Measurements from ENCODE around the gene TXLNB.
"Not testable (repeated sequence)": the region's sequence is repeated elsewhere in the genome, so short reads cannot be mapped to it uniquely, and the experiment has no call there.

TXLNB gene

GRCh38 chr6:139308936-139309603 is 17.3 kb upstream of the TXLNB start:
- DNase-seq: no peak

- DNase-seq: no peak
Measured at GRCh38 chr6:139308286-139308916, 16.6 kb upstream of the TXLNB start.

GRCh38 chr6:139306291-139306981 is 14.6 kb upstream of the TXLNB start:
- DNase-seq: no peak

- no peak for DNase-seq
Measured at GRCh38 chr6:139303185-139303584, 11.4 kb upstream of the TXLNB start.

GRCh38 chr6:139297921-139298320 is 6.1 kb upstream of the TXLNB start:
- no peak for DNase-seq

- no peak for DNase-seq
Measured at GRCh38 chr6:139296927-139297326, 5.1 kb upstream of the TXLNB start.

GRCh38 chr6:139295901-139296300 is 4.1 kb upstream of the TXLNB start:
- DNase-seq: no peak

GRCh38 chr6:139294090-139294489 is 2.3 kb upstream of the TXLNB start:
- DNase-seq: no peak

GRCh38 chr6:139293230-139293629 is 1.4 kb upstream of the TXLNB start:
- not testable (repeated sequence) for DNase-seq

GRCh38 chr6:139290787-139291311 is 949 bp downstream of the TXLNB start:
- DNase-seq: peak; percentile 19

- DNase-seq: no peak
Measured at GRCh38 chr6:139289233-139289632, 2.6 kb downstream of the TXLNB start.

- DNase-seq: no peak
Measured at GRCh38 chr6:139288496-139289040, 3.2 kb downstream of the TXLNB start.

GRCh38 chr6:139287868-139288267 is 3.9 kb downstream of the TXLNB start:
- DNase-seq: no peak

GRCh38 chr6:139286438-139286837 is 5.4 kb downstream of the TXLNB start:
- DNase-seq: not testable (repeated sequence)

GRCh38 chr6:139285590-139285989 is 6.2 kb downstream of the TXLNB start:
- DNase-seq: no peak

GRCh38 chr6:139284789-139285188 is 7.0 kb downstream of the TXLNB start:
- DNase-seq: no peak

GRCh38 chr6:139282684-139283083 is 9.1 kb downstream of the TXLNB start:
- DNase-seq: peak; percentile 9

- DNase-seq: no peak
Measured at GRCh38 chr6:139278190-139278589, 13.6 kb downstream of the TXLNB start.

- no peak for DNase-seq
Measured at GRCh38 chr6:139277587-139277986, 14.2 kb downstream of the TXLNB start.

GRCh38 chr6:139277161-139277560 is 14.6 kb downstream of the TXLNB start:
- no peak for DNase-seq

GRCh38 chr6:139275279-139276055 is 16.3 kb downstream of the TXLNB start:
- DNase-seq: no peak

- DNase-seq: no peak
Measured at GRCh38 chr6:139271056-139271455, 20.7 kb downstream of the TXLNB start.

GRCh38 chr6:139270249-139270648 is 21.5 kb downstream of the TXLNB start:
- no peak for DNase-seq
